Tibial artery (tissue), 4 donors: ENCODE data around the gene GSTM2.
"Not testable (repeated sequence)": the region's sequence is repeated elsewhere in the genome, so short reads cannot be mapped to it uniquely, and the experiment has no call there.

Source experiments
- DNase-seq, 2 donors: peaks; one replicate each; pipeline ENCODE4 v3.0.0-alpha.2; 2019
- H3K27ac ChIP-seq, 2 donors: fragments of 200-600 bp; sonication (generic) in 1 of 2; 1 replicate in 1 of 2; 2 replicates in 1 of 2; pipeline ENCODE4 v1.5.1; 2018 to 2019; ENCODE audit warnings: mild to moderate bottlenecking in 1 of 2
- H3K27me3 ChIP-seq, 2 donors: fragments of 200-600 bp; sonication (generic) in 1 of 2; one replicate each; pipeline versions ENCODE4 v1.5.1 to v1.6.0; 2016 to 2019
- H3K36me3 ChIP-seq, 3 donors: fragments of 200-600 bp; sonication (generic) in 2 of 3; one replicate each; pipeline ENCODE4 v1.5.1; 2016 to 2019; ENCODE audit warnings: mild to moderate bottlenecking in 2 of 3
- H3K4me1 ChIP-seq, 4 donors: fragments of 200-600 bp; sonication (generic) in 2 of 4; 1 replicate in 3 of 4; 2 replicates in 1 of 4; pipeline ENCODE4 v1.5.1; 2016 to 2019
- H3K4me3 ChIP-seq, 2 donors: fragments of 200-600 bp; sonication (generic) in 1 of 2; 1 replicate in 1 of 2; 2 replicates in 1 of 2; pipeline ENCODE4 v1.5.1; 2018 to 2019; ENCODE audit warnings: mild to moderate bottlenecking in 2 of 2
- H3K9me3 ChIP-seq, 3 donors: fragments of 200-600 bp; sonication (generic) in 1 of 3; one replicate each; pipeline ENCODE4 v1.5.1; 2016 to 2019
- intact Hi-C: fragments of 100-400 bp; cut with DNase I; formaldehyde crosslinking; loops from one replicate; pipeline ENCODE4 v1.15.0; 2023; ENCODE audit warnings: low total_unique reads
- TF ChIP-seq, protein P1 (sequence below), 2 experiments: fragments of 200-600 bp in 1 of 2; fragments of 450-650 bp in 1 of 2; IDR thresholded peaks; one replicate each; pipeline ENCODE4 v1.5.1; 2017 to 2019; ENCODE audit warnings: antibody characterized with exemption in 2 of 2, mild to moderate bottlenecking in 1 of 2, moderate library complexity in 1 of 2

The GSTM2 gene

DNA sequence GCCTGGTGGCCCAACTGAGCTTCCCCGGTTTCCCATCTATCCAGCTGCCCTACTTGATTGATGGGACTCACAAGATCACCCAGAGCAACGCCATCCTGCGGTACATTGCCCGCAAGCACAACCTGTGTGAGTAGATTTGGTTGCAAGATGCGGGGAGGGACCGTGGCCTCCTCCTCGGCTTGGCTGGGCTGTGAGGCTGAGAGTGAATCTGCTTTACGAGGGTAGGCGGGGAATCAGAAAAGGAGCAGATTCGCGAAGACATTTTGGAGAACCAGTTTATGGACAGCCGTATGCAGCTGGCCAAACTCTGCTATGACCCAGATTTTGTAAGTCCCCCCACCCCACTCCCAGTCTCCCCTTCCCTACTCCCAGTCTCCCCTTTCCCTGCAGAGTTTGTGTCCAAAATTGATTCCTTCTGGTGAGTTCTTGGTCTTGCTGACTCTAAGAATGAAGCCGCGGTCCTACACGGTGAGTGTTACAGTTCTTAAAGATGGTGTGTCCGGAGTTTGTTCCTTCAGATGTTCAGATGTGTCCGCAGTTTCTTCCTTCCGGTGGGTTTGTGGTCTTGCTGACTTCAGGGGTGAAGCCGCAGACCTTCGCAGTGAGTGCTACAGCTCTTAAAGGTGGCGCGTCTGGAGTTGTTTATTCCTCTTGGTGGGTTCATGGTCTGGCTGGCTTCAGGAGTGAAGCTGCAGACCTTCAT, 1.5 kb downstream of the GSTM2 start:
- no peak overlapping the region for H3K27ac ChIP-seq
- no peak overlapping the region for H3K4me3 ChIP-seq

DNA sequence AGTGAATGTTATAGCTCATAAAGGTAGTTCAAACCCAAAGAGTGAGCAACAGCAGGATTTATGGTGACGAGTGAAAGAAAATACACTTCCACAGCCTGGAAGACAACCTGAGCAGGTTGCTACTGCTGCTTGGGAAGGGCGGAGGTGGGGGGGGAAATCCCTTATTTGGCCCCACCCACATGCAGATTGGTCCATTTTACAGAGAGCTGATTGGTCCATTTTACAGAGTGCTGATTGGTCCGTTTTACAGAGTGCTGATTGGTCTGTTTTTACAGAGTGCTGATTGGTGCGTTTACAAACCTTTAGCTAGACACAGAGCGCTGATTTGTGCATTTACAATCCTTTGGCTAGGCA, 2.1 kb downstream of the GSTM2 start:
- H3K27ac ChIP-seq, H3K27me3 ChIP-seq, intact Hi-C loops, H3K9me3 ChIP-seq, H3K4me3 ChIP-seq, DNase-seq: not testable (repeated sequence)
- Histone ChIP-seq H3K4me1 (peaks cover 0 to 11% (median 8%) of the 10 kb centered on the region in 4 donors), H3K36me3 (peaks cover 0 to 26% (median 0%) of the 10 kb centered on the region in 3 donors)

More for the DNA sequence above, 1.5 kb downstream of the GSTM2 start:
- Histone ChIP-seq H3K9me3 (no peaks in the 10 kb centered on the region), H3K27me3 (no peaks in the 10 kb centered on the region), H3K36me3 (peaks cover 0 to 26% (median 0%) of the 10 kb centered on the region in 3 donors), H3K4me1 (peaks cover 0 to 11% (median 8%) of the 10 kb centered on the region in 4 donors)
- intact Hi-C loops, result no loop called here
- DNase-seq, result no peak
- TF ChIP-seq, protein P1, sequence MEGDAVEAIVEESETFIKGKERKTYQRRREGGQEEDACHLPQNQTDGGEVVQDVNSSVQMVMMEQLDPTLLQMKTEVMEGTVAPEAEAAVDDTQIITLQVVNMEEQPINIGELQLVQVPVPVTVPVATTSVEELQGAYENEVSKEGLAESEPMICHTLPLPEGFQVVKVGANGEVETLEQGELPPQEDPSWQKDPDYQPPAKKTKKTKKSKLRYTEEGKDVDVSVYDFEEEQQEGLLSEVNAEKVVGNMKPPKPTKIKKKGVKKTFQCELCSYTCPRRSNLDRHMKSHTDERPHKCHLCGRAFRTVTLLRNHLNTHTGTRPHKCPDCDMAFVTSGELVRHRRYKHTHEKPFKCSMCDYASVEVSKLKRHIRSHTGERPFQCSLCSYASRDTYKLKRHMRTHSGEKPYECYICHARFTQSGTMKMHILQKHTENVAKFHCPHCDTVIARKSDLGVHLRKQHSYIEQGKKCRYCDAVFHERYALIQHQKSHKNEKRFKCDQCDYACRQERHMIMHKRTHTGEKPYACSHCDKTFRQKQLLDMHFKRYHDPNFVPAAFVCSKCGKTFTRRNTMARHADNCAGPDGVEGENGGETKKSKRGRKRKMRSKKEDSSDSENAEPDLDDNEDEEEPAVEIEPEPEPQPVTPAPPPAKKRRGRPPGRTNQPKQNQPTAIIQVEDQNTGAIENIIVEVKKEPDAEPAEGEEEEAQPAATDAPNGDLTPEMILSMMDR (IDR thresholded peaks at IDR 0.05), result no peak

DNA sequence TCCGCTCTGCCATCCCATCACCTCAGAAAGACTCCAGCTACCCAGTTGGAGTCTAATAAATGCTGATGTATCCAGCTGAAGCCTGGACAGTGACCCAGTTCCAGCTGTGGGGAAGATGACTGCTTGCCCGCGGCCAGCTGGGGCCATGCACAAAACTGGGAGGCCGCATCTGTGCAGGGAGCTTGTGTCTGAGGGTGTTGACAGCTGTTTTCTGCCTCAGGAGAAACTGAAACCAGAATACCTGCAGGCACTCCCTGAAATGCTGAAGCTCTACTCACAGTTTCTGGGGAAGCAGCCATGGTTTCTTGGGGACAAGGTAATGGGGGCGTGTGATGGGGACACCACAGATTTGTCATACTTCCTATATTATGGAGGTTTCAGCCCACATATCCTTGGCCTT, 3.2 kb downstream of the GSTM2 start:
- Histone ChIP-seq H3K9me3 (no peaks in the 10 kb centered on the region), H3K4me1 (peaks cover 0 to 11% (median 8%) of the 10 kb centered on the region in 4 donors), H3K27ac (no peak overlapping the region), H3K27me3 (no peaks in the 10 kb centered on the region), H3K4me3 (no peak overlapping the region), H3K36me3 (peaks cover 0 to 26% (median 0%) of the 10 kb centered on the region in 3 donors)
- intact Hi-C loops, result no loop called here
- no peak for DNase-seq
- TF ChIP-seq, protein P1 (IDR thresholded peaks at IDR 0.05), result no peak

DNA sequence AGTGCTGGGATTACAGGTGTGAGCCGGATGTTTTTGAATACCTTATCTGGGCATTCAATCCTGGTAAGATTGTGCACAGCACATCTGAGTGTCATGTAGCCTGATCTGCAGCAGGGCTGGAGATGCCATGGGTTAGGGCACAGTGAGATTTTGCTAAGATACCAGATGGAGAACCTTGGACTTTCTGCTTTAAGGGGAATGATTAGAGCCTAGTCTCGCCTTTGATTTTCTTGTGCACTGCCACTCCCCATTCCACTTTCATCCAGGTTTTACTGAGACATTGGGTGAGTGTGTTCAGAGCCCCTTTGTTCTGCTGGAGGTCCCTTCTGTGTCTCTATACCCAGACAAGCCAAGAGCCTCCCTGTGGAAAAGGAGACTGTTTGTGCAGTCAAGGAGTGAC, 6.0 kb downstream of the GSTM2 start:
- H3K27ac ChIP-seq, H3K4me1 ChIP-seq, H3K27me3 ChIP-seq, DNase-seq, H3K4me3 ChIP-seq, H3K9me3 ChIP-seq, intact Hi-C loops: not testable (repeated sequence)
- H3K36me3 ChIP-seq, result peaks cover 0 to 26% (median 0%) of the 10 kb centered on the region in 3 donors

DNA sequence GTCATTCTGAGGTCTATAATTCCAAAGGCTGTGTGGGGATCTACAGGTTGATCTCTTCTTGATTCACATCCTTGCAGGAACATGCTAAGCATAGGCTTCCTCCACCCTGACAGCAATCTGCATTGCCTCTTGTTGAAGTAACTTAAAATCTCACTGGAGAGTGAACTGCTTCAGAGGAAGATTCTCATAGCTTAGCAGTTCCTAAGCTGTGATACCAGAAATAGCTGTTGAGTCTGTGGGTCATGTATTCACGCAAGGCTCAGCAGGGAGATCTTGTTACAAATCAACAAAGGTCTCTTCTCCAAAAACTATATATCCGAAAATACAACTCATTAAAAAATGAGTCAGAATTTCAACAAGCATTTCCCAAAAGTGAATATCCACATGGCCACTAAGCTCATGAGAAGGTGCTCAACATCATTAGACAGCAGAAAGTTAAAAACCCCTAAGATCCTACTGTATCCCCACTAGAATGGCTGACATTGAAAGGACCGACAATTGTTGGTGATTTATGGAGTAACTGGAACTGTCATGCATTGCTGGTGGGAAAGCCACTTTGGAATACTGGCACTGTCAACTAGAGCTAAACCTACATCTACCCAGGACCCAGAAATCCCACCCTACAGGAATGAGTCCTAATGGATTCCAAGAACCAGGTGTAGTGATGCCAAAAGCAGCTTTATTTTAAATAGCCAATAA, 9.0 kb downstream of the GSTM2 start:
- H3K4me3 ChIP-seq, intact Hi-C loops, H3K4me1 ChIP-seq, H3K27me3 ChIP-seq, H3K9me3 ChIP-seq, DNase-seq, H3K27ac ChIP-seq: not testable (repeated sequence)
- H3K36me3 ChIP-seq, result peaks cover 0 to 16% (median 0%) of the 10 kb centered on the region in 3 donors

DNA sequence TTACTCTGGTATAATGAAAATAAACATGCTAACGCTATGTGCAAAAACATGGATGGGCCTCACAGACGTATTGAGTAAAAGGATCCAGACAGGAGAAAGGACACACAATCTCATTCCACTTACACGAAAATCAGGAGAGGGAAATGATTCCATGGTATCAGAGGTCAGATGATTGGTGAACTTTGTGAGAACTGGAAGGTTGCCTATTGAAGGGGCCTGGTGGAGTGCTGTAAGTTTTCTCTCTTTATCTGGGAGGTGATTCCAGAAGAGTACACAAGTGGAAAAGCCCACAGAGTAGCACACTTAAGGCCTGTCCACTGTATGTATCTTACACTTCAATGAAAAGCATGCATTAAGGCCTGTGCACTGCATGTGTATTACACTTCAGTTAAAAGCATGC, 9.6 kb downstream of the GSTM2 start:
- Histone ChIP-seq H3K27me3 (no peaks in the 10 kb centered on the region), H3K9me3 (no peaks in the 10 kb centered on the region), H3K27ac (no peak overlapping the region), H3K4me1 (no peaks in the 10 kb centered on the region), H3K36me3 (peaks cover 0 to 15% (median 0%) of the 10 kb centered on the region in 3 donors), H3K4me3 (no peak overlapping the region)
- intact Hi-C loops, result no loop called here
- TF ChIP-seq, protein P1 (IDR thresholded peaks at IDR 0.05), result no peak
- no peak for DNase-seq

DNA sequence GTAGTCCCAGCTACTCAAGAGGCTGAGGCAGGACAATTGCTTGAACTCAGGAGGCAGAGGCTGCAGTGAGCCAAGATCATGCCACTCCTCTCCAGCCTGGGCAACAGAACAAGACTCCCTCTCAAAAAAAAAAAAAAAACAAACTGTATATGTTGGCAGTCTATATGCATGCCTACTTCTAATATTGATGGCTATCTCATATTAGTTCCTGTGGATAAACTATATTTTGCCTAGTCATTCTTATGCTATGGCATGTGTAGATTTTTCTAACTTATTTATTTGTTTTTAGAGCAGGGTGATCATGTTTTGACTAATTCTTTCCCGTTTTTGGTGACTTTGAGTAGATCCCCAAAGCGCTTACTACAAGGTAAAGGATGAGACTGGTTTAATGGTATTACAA, 10.8 kb downstream of the GSTM2 start:
- H3K27ac ChIP-seq, H3K27me3 ChIP-seq, H3K36me3 ChIP-seq, H3K4me3 ChIP-seq, H3K9me3 ChIP-seq, intact Hi-C loops, H3K4me1 ChIP-seq, DNase-seq: not testable (repeated sequence)

DNA sequence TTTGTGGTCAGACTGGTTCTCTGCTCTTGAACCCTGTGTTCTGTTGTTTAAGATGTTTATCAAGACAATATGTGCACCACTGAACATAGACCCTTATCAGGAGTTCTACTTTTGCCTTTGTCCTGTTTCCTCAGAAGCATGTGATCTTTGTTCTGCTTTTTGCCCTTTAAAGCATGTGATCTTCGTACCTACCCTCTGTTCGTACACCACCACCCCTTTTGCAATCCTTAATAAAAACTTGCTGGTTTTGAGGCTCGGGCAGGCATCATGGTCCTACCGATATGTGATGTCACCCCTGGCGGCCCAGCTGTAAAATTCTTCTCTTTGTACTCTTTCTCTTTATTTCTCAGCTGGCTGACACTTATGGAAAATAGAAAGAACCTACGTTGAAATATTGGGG, 16.9 kb downstream of the GSTM2 start:
- H3K27me3 ChIP-seq, H3K9me3 ChIP-seq, H3K36me3 ChIP-seq, DNase-seq, H3K4me1 ChIP-seq, H3K27ac ChIP-seq, H3K4me3 ChIP-seq: not testable (repeated sequence)
- intact Hi-C loops, result loop anchor here (5.0 kb wide), 1 partner anchor 42 kb away; no protein-coding TSS in a partner anchor

DNA sequence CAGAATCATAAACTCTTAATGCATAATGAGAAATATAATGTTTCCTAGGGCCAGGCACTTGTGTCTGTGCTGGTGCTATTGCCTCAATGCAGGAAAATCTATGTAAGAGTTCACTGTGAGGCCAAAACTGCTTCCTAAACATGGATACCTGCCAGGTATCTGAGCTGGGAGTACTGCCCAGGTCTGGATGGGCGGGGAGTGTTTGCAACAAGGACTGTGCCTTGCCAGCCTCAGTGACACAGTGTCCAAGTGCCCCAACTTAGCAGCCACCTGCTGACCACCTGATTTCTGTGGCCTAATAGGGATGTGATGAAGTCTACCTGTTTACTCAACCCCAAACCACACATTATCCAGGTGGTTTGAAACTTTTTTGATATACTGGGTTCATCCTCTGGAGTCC, 17.5 kb downstream of the GSTM2 start:
- intact Hi-C loops, result loop anchor here (5.0 kb wide), 1 partner anchor 43 kb away; no protein-coding TSS in a partner anchor
- not testable (repeated sequence) for H3K4me3 ChIP-seq, H3K27ac ChIP-seq, H3K36me3 ChIP-seq, H3K27me3 ChIP-seq, DNase-seq, H3K4me1 ChIP-seq, H3K9me3 ChIP-seq

DNA sequence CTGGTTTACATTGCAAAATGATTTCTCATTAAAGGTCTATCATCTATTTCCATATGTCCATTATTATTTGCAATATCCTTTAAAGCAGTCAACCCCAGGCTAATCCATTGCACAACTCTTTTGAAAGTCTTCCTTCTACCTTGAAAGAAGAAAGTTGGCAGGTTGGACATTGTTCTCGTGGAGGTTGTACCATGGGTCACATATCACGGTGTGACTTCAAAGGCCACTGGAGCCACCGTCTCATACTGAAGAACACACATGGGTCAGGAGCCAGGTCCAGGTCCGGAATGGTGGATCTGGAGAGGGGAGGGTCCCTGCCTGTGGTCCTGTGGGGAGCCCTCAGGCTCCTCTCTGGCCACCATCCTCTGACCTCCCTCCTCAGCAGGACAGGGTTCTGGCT, 18.0 kb downstream of the GSTM2 start:
- H3K36me3 ChIP-seq, H3K27me3 ChIP-seq, DNase-seq, H3K9me3 ChIP-seq, H3K27ac ChIP-seq, H3K4me3 ChIP-seq, H3K4me1 ChIP-seq: not testable (repeated sequence)
- intact Hi-C loops, result loop anchor here (5.0 kb wide), 1 partner anchor 44 kb away; no protein-coding TSS in a partner anchor

DNA sequence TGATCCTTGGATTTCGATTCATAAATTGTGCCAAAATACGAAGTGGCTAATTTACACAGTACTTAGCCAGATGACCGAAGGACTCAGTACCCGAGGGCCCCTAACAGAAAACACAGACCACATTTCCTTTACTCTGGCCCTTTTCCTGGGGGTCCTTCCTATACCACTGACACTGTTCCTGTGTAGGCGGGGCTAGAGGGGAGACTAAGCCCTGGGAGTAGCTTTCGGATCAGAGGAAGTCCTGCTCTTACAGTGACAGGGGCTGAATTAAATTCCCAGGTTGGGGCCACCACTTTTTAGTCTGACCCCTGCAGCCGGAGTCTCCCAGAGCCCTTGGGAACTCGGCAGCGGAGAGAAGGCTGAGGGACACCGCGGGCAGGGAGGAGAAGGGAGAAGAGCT, 19.3 kb downstream of the GSTM2 start:
- H3K36me3 ChIP-seq, H3K4me1 ChIP-seq, DNase-seq, H3K4me3 ChIP-seq, H3K27ac ChIP-seq, H3K9me3 ChIP-seq, H3K27me3 ChIP-seq: not testable (repeated sequence)
- intact Hi-C loops, result loop anchor here (5.0 kb wide), 1 partner anchor 45 kb away; no protein-coding TSS in a partner anchor
